Liver (tissue), 3 donors: ENCODE measurements around the gene TMEM220.

Experiments
- ATF3 ChIP-seq: IDR thresholded peaks from 2 replicates; pipeline ENCODE4 v1.6.1; 2016; ENCODE audit warnings: antibody characterized with exemption
- CTCF ChIP-seq: fragments of 150-350 bp; IDR thresholded peaks from 2 replicates; pipeline ENCODE4 v1.5.1; 2017; ENCODE audit warnings: improper control_type of control experiment, low read depth, low read length; ENCODE audit not compliant: missing input control
- EGR1 ChIP-seq, 2 donors: IDR thresholded peaks; 2 replicates each; pipeline ENCODE4 v1.6.1; 2016 to 2018; ENCODE audit warnings: antibody characterized with exemption in 2 of 2, low read depth in 2 of 2
- FOXA1 ChIP-seq: IDR thresholded peaks from 2 replicates; pipeline ENCODE4 v1.6.1; 2016; ENCODE audit warnings: antibody characterized with exemption
- GABPA ChIP-seq, 2 donors: IDR thresholded peaks in 1 of 2; conservative IDR thresholded peaks in 1 of 2; 2 replicates each; pipeline ENCODE4 v1.6.1; 2016; ENCODE audit warnings: antibody characterized with exemption in 2 of 2, mild to moderate bottlenecking in 1 of 2, moderate library complexity in 1 of 2
- JUND ChIP-seq, 2 donors: IDR thresholded peaks; 2 replicates each; pipeline ENCODE4 v1.6.1; 2016; ENCODE audit warnings: antibody characterized with exemption in 2 of 2
- MAX ChIP-seq: IDR thresholded peaks from 2 replicates; pipeline ENCODE4 v1.6.1; 2016; ENCODE audit warnings: antibody characterized with exemption
- RAD21 ChIP-seq, 2 donors: IDR thresholded peaks; 2 replicates each; pipeline ENCODE4 v1.6.1; 2016; ENCODE audit warnings: antibody characterized with exemption in 2 of 2, mild to moderate bottlenecking in 2 of 2
- REST ChIP-seq: IDR thresholded peaks from 2 replicates; pipeline ENCODE4 v1.6.1; 2016; ENCODE audit warnings: antibody characterized with exemption, mild to moderate bottlenecking
- SP1 ChIP-seq: IDR thresholded peaks from 2 replicates; pipeline ENCODE4 v1.6.1; 2018; ENCODE audit warnings: antibody characterized with exemption, mild to moderate bottlenecking
- TAF1 ChIP-seq: conservative IDR thresholded peaks from 2 replicates; pipeline ENCODE4 v1.6.1; 2016; ENCODE audit warnings: antibody characterized with exemption, mild to moderate bottlenecking
- YY1 ChIP-seq: IDR thresholded peaks from 2 replicates; pipeline ENCODE4 v1.6.1; 2016; ENCODE audit warnings: antibody characterized with exemption, mild to moderate bottlenecking
- ZBTB33 ChIP-seq: IDR thresholded peaks from 2 replicates; pipeline ENCODE4 v1.6.1; 2016; ENCODE audit warnings: antibody characterized with exemption
- donor health status: healthy.
- donor health status: healthy.

- TF ChIP-seq CTCF (no peak), YY1 (no peak), TAF1 (no peak), MAX (no peak), RAD21 (IDR thresholded peaks at IDR 0.05) (no peak), JUND (IDR thresholded peaks at IDR 0.05) (no peak), EGR1 (IDR thresholded peaks at IDR 0.05; ENCODE audit: low read depth in 2 of 2) (no peak), ZBTB33 (no peak), REST (no peak), GABPA (IDR thresholded peaks at IDR 0.05 in 1 of 2, conservative IDR thresholded peaks at IDR 0.05 in 1 of 2) (no peak), FOXA1 (no peak), SP1 (no peak), ATF3 (no peak)
These were observed 65.3 kb downstream of the TMEM220 start for GRCh38 chr17:10664571-10664970.
